Loucy (cell line): Measurements from ENCODE around the gene FGD1.

Experiments used
- CTCF ChIP-seq: fragments of 200-600 bp; sonication (generic); conservative IDR thresholded peaks from 2 replicates; pipeline ENCODE4 v1.5.1; 2014; ENCODE audit warnings: mild to moderate bottlenecking, antibody characterized with exemption, low read length
- EZH2phosphoT487 ChIP-seq: fragments of 200-600 bp; IDR thresholded peaks from 2 replicates; pipeline ENCODE4 v1.6.1; 2018; ENCODE audit warnings: antibody characterized with exemption, mild to moderate bottlenecking, moderate library complexity, borderline replicate concordance

- TF ChIP-seq CTCF (no peak), EZH2phosphoT487 (no peak)
These were observed 451 bp upstream of the FGD1 start for GRCh38 chrX:54496517-54496852.
